Activated naive CD4-positive, alpha-beta T cell (primary cell): ENCODE data around the gene TMEM242.

Source experiments
- DNase-seq, 4 experiments: peaks; one replicate each; lab custom pipeline; 2025; lab: John Stamatoyannopoulos, UW

The TMEM242 gene

DNA sequence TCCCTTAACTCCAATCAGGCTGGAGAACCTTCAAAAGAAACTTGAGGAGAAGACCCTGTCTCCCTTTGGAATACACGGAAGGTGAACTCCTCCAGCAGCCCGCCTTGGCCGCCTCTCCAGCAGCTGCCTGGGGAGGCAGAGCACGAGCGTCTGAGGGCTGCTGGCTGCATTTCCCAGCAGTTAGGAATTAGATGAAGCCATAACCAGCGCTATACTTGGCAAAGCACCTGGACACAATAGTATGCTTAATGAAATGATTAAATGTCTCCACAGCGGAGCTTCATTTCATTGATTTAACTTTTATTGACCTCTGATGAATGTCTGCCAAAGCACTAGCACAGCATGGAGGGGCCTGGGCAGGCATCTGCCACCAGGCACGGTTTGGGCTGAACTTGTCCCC lies 73.5 kb downstream of the TMEM242 start:
- DNase-seq = no peak

- no peak for DNase-seq
Measured at GRCh38 chr6:157248264-157248663, 75.1 kb downstream of the TMEM242 start.

- DNase-seq = no peak
Measured at GRCh38 chr6:157246771-157247484, 76.4 kb downstream of the TMEM242 start.

DNA sequence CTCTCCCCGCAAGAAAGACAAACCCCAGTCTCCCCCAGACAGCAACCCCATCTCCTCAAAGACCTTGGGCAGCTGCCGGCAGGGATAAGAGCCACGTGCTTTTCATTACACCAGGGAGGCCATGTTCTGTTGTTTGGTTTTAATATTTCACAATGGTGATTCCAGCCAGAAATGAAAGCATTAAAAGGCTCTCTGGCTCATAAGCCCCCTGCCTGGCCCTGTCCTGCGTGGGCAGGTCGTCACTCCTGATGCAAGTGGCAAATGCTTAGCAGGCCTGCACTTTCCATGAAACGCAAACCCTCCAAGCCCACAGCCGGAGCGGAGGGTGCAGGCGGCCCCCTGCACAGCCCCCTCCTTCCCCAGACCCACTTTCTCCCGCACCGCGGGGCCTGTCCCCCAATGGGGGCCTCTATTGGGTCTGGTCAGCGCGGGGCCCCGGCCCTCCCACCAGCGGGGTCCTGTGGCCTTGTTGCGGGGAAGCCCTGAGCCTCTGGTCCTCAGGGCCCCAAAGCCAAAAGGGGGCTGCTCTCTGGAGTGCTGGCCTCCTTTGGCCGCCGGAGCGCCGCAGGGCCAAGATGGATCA lies 77.2 kb downstream of the TMEM242 start:
- no peak for DNase-seq

GRCh38 chr6:157245436-157245835 lies 77.9 kb downstream of the TMEM242 start:
- DNase-seq = no peak

- DNase-seq = no peak
Measured at GRCh38 chr6:157244780-157245179, 78.5 kb downstream of the TMEM242 start.

- DNase-seq = no peak
Measured at GRCh38 chr6:157244175-157244574, 79.1 kb downstream of the TMEM242 start.

DNA sequence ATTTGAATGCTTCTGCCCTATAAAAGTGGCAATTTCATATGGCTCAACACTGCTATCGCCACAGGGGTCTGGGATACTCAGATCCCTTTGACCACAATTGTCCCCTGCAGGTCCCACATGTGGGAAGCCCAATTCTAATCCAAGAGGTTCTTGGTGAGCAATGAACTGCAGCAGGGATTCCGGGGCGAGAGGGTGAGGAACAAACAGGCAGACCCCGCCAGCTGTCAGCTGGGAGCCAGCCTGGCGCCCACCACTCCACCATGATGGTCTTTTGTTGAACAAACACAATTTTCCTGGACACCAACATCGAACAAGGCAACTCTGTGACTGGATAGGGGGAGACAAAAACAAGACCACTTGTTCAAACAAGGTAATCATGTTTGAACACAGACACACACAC lies 80.5 kb downstream of the TMEM242 start:
- DNase-seq = no peak

GRCh38 chr6:157240960-157241311 lies 82.4 kb downstream of the TMEM242 start:
- DNase-seq = no peak

DNA sequence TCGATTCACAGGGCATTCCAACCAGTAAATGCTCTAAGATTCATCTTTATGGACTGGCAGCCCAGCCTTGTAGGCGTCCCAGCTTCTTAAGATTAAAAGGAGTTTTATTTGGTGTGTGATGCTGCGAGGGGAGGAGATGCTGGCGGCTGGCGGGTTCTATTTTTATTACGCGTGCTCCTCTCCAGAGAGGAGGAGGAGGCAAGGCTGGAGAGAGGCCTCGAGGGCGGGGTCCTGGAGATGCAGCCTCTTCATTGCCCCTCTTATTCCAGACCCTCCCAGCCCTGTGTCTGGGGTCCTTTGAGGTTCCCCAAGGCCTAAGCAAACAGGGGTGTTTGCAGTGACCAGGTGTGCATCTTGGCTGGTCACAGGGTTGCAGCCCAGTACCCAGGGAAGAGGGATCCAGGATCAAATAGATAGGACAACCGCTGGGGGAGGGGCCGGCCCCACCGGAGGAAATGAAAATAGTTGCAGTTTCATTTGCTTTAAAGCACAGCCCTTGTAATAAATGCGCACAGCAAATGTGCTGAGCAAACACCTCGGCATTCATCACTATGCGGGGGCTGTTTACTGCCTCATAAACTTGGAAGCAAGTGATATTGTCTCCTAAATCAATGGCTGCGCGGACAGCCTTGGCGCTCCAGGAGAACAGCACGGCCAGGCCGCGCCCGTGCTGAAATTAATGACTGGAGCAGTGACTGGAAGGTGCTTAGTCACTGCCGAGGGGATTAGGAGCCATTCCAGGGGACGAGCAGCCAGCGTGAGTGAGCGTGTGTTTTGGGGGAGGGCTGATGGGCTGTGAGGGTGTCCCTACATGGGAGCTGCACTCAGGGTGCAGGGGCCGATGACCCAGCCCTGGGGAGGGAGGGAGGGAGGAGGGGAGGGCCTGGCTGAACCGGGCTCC lies 83.0 kb downstream of the TMEM242 start:
- no peak for DNase-seq

- no peak for DNase-seq
Measured at GRCh38 chr6:157239671-157240058, 83.7 kb downstream of the TMEM242 start.
